ENCODE results near the gene S100A2.

GRCh38 chr1:153608089-153608682, 42.5 kb upstream of the S100A2 start:
- TF ChIP-seq CEBPB (IDR thresholded peaks at IDR 0.05; ENCODE audit: borderline replicate concordance, low read depth, low read length) (no peak), ZFX (CRISPR knock-in tag; IDR thresholded peaks at IDR 0.05; ENCODE audit: low read depth) (no peak; the same call in none of the 2 replicates), EZH2 (conservative IDR thresholded peaks at IDR 0.05; ENCODE audit: low read depth, low read length) (no peak), CHD4 (IDR thresholded peaks at IDR 0.05; ENCODE audit: borderline replicate concordance, low read length) (no peak), HOMEZ (CRISPR knock-in tag; IDR thresholded peaks at IDR 0.05; ENCODE audit: low read depth) (no peak), PRDM10 (CRISPR knock-in tag; IDR thresholded peaks at IDR 0.05; ENCODE audit: low read depth) (no peak), EP300 (IDR thresholded peaks at IDR 0.05; ENCODE audit: low read depth in 2 of 2, low read length in 2 of 2) (no peak), EP300 (CRISPR knock-in tag; IDR thresholded peaks at IDR 0.05; ENCODE audit: borderline replicate concordance) (no peak), ZNF784 (CRISPR knock-in tag; IDR thresholded peaks at IDR 0.05; ENCODE audit: borderline replicate concordance) (no peak), ZNF501 (CRISPR knock-in tag; IDR thresholded peaks at IDR 0.05) (no peak)

All from HepG2 (cell line).